Skeletal muscle tissue (tissue), 4 donors: Measurements from ENCODE around the gene ARHGEF40. TPM values are rescaled to one million over a fixed set of nuclear protein-coding genes. Genes with fewer than 3 reads are reported as not detected.
A peak's percentile ranks its signal among the peaks of the same experiment; 100 is the strongest.

Experiments
- H3K27ac ChIP-seq: one replicate; pipeline ENCODE4 v1.7.0; 2013; ENCODE audit warnings: mild to moderate bottlenecking, low read depth, low read length, inconsistent platforms
- H3K27me3 ChIP-seq, 3 donors: one replicate each; pipeline ENCODE4 v1.7.0; 2013; ENCODE audit warnings: low read length in 3 of 3; ENCODE audit not compliant: control insufficient read depth in 3 of 3, insufficient read depth in 3 of 3
- H3K36me3 ChIP-seq, 3 donors: one replicate each; pipeline ENCODE4 v1.7.0; 2013; ENCODE audit warnings: low read length in 3 of 3; ENCODE audit not compliant: control insufficient read depth in 3 of 3, insufficient read depth in 3 of 3
- H3K4me1 ChIP-seq, 3 donors: one replicate each; pipeline ENCODE4 v1.7.0; 2013; ENCODE audit warnings: low read length in 3 of 3, mild to moderate bottlenecking in 3 of 3; ENCODE audit not compliant: control insufficient read depth in 3 of 3, insufficient read depth in 3 of 3
- H3K4me3 ChIP-seq, 3 donors: one replicate each; pipeline ENCODE4 v1.7.0; 2013; ENCODE audit warnings: low read length in 3 of 3
- H3K9ac ChIP-seq, 3 donors: one replicate each; pipeline ENCODE4 v1.7.0; 2013; ENCODE audit warnings: low read length in 3 of 3, mild to moderate bottlenecking in 3 of 3, moderate library complexity in 2 of 3, low read depth in 1 of 3
- H3K9me3 ChIP-seq, 3 donors: one replicate each; pipeline ENCODE4 v1.7.0; 2013; ENCODE audit warnings: low read length in 3 of 3; ENCODE audit not compliant: control insufficient read depth in 3 of 3
- total RNA-seq: library from RNA; depleted of rRNA; stranded (reverse); fragments of >200 nt; gene quantifications from one replicate; pipeline ENCODE4 v1.2.3, GENCODE V29; 2014
- donor health status: Osteomylitis.

Gene ARHGEF40
- total RNA-seq, 1 donor from 2014 or later, result 32.4 TPM

DNA sequence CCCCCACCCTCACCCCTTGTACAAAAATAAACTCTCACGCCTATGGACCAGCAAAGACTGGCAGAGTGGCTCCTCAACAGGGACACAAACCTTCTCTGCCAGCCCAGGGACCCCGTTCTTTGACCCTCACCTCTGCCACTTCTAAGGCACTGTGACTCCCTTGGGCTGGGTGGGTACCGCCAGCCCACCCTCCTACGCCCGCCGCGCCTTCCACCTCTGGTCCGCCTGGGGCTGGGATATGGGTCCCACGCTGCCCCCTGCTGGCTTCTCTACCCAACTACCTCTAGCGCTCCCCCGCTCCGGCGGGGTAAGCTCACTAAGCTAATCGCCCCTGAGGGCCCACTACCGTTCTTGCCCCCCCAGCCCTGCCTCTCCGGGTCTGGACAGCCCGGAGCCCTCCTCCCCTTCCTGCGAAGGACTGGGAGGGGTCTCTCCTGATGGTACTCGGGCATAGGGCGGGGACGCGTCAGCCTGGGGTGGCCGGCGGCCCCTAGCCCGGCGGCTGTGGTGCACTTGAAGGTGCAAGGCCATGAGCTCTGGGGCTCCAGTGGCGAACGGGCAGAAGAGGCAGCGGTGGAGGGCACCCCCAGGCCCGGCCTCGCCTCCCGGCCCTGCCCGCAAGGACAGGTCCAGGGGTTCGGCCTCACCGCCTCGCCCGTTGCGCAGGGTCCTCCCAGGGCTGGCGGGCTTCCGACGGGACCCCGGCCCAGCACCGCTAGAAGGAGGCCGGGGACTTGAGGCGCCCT lies 20.3 kb downstream of the ARHGEF40 start:
- Histone ChIP-seq H3K4me3 (no peak overlapping the region), H3K9ac (no peak overlapping the region), H3K36me3 (peaks cover 33 to 49% (median 40%) of the 10 kb centered on the region in 3 donors), H3K27ac (no peak overlapping the region), H3K9me3 (no peaks in the 10 kb centered on the region), H3K4me1 (peaks cover 0 to 10% (median 0%) of the 10 kb centered on the region in 3 donors), H3K27me3 (no peaks in the 10 kb centered on the region)

DNA sequence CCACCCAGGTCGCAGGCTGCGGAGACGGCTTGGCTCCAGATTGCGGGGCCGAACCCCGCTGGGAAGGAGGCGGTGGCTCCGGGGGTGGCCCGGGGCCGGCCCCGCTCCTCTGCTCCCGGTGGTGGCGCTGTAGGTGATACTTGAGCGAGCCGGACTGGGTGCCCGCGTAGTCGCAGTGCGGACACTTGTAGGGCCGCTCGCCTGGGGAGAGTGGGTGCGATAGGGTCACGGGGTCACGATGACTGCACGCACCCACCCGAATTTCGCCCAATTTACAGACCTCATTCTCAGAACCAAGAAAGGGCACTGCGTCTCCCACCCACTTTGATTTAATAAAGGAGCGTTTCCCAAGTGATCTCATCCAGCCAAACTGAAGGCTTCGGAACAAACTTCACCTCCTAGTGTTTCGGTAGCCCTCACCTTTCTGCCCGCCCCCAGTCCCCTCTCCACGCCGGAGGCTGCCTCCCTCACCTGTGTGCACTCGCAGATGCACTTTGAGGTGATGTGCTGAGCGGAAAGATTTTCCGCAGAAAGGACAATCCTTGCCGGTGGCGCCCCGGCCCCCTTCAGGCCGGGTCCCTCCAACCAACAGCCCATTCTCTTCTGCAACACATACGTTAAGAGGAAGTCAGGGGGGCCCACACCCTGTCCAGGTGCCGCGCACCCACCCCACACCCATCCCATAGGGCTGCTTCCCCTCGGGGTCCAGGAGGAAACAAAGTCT lies 21.0 kb downstream of the ARHGEF40 start:
- H3K9me3 ChIP-seq, result no peaks in the 10 kb centered on the region
- H3K4me1 ChIP-seq, result peaks cover 0 to 10% (median 0%) of the 10 kb centered on the region in 3 donors
- H3K27me3 ChIP-seq, result no peaks in the 10 kb centered on the region
- peaks cover 26 to 41% (median 33%) of the 10 kb centered on the region in 3 donors for H3K36me3 ChIP-seq
- H3K9ac ChIP-seq, result no peak overlapping the region
- H3K4me3 ChIP-seq, result no peak overlapping the region
- H3K27ac ChIP-seq, result no peak overlapping the region

DNA sequence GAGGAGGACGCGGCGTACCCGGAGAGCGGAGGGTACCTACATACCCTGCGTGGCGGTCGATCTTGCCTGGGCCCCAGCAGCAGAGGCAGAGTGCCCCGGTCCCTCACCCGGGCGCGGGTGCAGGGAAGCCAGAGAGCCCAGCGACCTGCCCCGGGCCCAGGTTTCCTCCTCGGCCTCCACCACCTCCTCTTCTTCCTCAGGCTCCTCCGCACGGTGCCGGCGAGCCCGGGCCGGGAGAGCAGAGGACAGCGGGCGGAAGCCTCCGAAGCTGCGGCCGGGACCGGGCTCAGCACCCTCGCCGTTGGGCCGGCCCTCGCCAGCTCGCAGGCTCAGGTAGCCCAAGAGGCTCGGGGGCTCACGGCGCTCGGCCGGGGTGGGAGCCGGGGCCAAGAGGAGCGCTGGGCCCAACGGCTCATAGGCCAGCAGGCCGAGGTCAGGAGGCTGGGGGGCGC lies 21.7 kb downstream of the ARHGEF40 start:
- H3K27ac ChIP-seq, result no peak overlapping the region

DNA sequence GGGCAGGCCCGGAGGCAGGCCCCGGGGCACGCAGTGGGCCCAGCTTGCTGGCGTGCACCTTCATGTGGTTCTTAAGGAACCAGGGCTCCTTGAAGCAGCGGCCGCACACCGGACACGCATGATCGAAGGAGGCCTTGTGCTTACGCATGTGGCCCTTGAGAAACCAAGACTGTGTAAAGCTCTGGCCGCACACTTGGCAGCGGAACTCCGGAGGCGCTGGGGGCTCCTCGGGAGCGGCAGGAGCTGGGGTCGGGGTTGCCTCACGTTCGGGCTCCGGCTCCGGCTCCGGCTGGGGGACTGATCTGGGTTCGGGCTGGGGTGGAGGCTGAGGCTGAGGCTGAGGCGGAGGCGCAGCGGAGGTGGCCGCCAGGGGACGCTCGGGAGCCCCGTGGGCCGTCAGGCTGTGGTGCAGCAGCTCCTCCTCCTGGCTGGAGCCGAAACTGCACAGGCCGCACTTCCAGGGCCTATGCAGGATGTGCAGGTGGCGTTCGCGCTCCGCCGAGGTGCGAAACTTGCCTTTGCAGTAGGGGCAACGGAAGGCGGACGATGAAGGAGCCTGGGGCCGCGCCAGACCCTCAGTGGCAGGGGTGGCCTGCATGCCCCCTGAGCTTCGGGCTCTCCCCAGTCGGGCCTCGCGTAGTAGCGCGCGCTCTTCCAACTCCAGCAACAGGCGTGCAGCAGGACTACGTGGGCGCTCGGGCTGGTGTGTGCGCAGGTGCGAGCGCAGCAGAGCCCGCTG lies 22.3 kb downstream of the ARHGEF40 start:
- Histone ChIP-seq H3K27ac (no peak overlapping the region), H3K9me3 (no peaks in the 10 kb centered on the region), H3K4me3 (no peak overlapping the region), H3K4me1 (peaks cover 6 to 16% (median 12%) of the 10 kb centered on the region in 3 donors), H3K36me3 (peaks cover 19 to 34% (median 26%) of the 10 kb centered on the region in 3 donors), H3K9ac (no peak overlapping the region), H3K27me3 (no peaks in the 10 kb centered on the region)

More for the DNA sequence above, 21.7 kb downstream of the ARHGEF40 start:
- Histone ChIP-seq H3K9me3 (no peaks in the 10 kb centered on the region), H3K4me1 (peaks cover 4 to 11% (median 6%) of the 10 kb centered on the region in 3 donors), H3K9ac (no peak overlapping the region), H3K4me3 (no peak overlapping the region), H3K36me3 (peaks cover 19 to 39% (median 28%) of the 10 kb centered on the region in 3 donors), H3K27me3 (no peaks in the 10 kb centered on the region)

DNA sequence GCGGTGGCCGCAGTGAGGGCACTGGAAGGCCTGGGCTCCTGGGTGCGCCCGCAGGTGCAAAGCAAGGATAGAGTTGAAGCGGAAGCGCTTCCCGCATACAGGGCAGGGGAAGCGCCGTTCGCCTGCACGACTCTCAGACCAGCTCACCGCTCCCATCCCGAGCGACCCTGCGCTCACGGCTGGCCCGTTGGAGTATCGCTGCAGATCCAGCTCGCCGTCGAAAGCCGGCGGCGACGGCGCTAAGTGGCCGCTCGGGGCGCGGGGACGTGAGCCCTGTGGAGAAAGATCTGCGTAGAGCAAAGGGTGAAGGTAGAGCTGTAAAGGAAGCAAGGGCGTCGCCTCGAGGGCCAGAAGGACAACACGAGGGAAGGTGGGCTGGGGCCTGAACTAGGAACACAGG lies 22.9 kb downstream of the ARHGEF40 start:
- H3K27ac ChIP-seq, result no peak overlapping the region
- peaks cover 7 to 18% (median 13%) of the 10 kb centered on the region in 3 donors for H3K4me1 ChIP-seq
- no peaks in the 10 kb centered on the region for H3K9me3 ChIP-seq
- peaks cover 19 to 28% (median 26%) of the 10 kb centered on the region in 3 donors for H3K36me3 ChIP-seq
- H3K9ac ChIP-seq, result no peak overlapping the region
- H3K27me3 ChIP-seq, result no peaks in the 10 kb centered on the region
- no peak overlapping the region for H3K4me3 ChIP-seq

DNA sequence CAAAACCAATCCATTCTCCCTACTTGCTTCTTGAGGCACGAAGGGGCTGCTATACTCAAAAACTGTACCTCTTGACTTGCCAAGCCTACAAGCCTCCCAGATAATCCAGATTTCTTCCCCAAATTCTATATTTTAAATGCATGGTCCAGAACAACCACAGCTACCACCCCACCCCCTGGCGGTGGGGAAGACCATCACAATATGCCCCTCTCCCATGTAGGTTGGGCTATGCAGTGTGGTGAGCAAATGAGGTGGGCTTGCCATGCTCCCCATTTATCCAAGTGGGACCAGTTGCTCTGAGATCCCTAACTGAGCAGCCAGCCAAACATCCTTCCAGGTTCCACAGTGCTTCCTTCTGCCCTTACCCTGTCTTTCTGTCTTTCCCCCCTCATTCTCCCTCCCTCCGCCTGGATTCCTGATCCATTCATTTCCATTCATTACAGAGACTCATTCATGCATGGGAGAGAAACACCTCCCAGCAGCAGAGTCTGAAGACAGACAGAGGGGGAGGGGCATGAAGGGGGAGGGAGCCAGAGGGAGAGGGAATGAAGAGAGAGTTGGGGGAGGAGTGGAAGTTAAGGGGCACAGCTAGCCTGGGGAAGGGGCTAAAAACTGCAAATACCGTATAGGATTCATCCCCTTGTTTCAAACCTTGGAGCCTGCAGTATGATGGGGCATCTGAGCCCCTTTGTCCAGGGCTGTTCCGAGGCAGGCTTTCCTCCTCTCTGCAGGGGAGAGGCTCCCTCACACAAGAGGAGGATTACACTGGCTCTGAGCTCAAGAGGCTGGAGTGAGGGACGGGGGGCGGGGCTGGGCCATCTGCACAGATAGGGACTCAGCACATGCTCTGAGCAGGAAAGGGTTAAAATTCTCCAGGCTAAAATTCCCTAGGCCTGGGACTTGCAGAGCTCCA lies 23.9 kb downstream of the ARHGEF40 start:
- Histone ChIP-seq H3K9me3 (no peaks in the 10 kb centered on the region), H3K9ac (no peak overlapping the region), H3K27ac (no peak overlapping the region), H3K4me1 (peaks cover 11 to 22% (median 15%) of the 10 kb centered on the region in 3 donors), H3K36me3 (peaks cover 14 to 22% (median 20%) of the 10 kb centered on the region in 3 donors), H3K27me3 (no peaks in the 10 kb centered on the region), H3K4me3 (no peak overlapping the region)

DNA sequence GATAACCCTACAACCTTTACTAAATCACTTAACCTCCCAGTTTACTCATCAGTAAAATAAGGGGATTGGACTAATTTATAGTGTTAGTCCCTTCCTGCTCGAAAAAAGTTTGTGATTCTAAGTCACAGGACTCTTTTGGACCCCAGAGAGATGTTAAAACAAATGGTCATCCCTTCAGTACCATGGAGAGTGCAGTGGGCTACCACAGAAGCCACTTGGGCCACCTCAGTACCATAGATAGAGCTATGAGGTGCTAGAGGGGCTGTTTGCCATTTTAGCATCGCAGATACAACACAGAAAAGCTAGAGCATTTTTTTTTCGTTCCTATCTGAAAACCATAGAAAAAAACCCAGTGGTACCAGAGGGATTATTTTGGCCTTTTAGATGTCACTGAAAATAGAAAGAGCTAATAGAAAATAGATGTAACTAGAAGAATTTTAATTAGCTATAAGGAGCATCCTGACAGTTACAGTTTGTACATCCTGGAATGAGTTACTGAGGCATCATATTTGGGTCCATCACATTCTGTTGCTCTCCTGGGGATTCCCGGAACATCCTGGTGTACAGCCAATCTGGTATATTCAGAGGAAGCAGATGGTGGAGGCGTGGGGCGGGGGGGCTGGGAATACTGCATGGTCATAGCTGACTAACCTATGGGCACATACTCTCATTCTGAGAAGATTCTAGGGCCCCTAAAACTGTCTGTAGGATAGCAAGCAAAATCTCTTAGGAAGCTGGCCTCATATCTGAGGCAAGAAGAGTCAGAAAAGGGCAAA lies 25.5 kb downstream of the ARHGEF40 start:
- peaks cover 17 to 28% (median 23%) of the 10 kb centered on the region in 3 donors for H3K4me1 ChIP-seq
- H3K27ac ChIP-seq, result peak overlapping the region; percentile 25
- H3K36me3 ChIP-seq, result peaks cover 4 to 15% (median 12%) of the 10 kb centered on the region in 3 donors
- H3K27me3 ChIP-seq, result no peaks in the 10 kb centered on the region
- no peak overlapping the region for H3K9ac ChIP-seq
- no peaks in the 10 kb centered on the region for H3K9me3 ChIP-seq
- no peak overlapping the region for H3K4me3 ChIP-seq

DNA sequence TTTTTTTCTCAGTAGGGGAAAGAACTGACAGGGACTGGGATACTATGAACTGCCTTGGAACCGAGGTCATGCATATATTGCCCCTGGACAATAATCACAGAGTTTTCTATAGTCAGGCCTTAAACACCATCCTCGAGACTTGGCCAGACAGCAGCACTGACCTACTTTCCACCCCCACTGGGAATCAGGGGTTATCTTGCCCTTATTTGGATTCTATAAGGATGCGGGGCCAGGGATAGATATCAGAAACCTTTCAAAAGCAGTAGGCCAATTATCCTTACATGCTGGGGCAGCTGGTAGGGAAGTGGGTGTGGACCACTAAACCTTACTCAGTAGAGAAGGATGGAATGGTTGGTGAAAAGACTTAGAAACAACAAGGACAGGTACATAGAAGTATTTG lies 26.3 kb downstream of the ARHGEF40 start:
- peaks cover under 1 to 10% (median 6%) of the 10 kb centered on the region in 3 donors for H3K36me3 ChIP-seq
- no peaks in the 10 kb centered on the region for H3K27me3 ChIP-seq
- H3K27ac ChIP-seq, result peak overlapping the region; percentile 25
- no peaks in the 10 kb centered on the region for H3K9me3 ChIP-seq
- peaks cover 17 to 28% (median 23%) of the 10 kb centered on the region in 3 donors for H3K4me1 ChIP-seq
- H3K9ac ChIP-seq, result no peak overlapping the region
- no peak overlapping the region for H3K4me3 ChIP-seq
